H1 (cell line): ENCODE results near the gene CD276. TPM values are rescaled to one million over a fixed set of nuclear protein-coding genes. Genes with fewer than 3 reads are reported as not detected.

Source experiments
- CTCF ChIA-PET: fragments of 300-600 bp; sonication (Branson Sonifier 250); formaldehyde crosslinking; loops from one replicate; lab custom pipeline; 2021; ENCODE audit not compliant: partially characterized antibody; lab: Charles Lee
- POLR2A ChIA-PET: fragments of 300-600 bp; sonication (Branson Sonifier 250); formaldehyde crosslinking; loops from one replicate; lab custom pipeline; 2021; ENCODE audit warnings: inconsistent platforms; ENCODE audit not compliant: partially characterized antibody; lab: Charles Lee
- DNase-seq, 2 experiments: peaks; one replicate each; pipeline versions ENCODE4 v3.0.0 to v3.0.0-alpha.2; 2010 to 2022; ENCODE audit warnings: low spot score in 2 of 2, low read depth in 1 of 2, mixed read lengths in 1 of 2
- FAIRE-seq: peaks from 2 replicates; lab custom pipeline; 2011; peaks lifted over from hg19 to GRCh38; lab: Jason Lieb, UNC
- H2AFZ ChIP-seq: 2 replicates; pipeline ENCODE4 v1.8.1; 2012; ENCODE audit warnings: low read length, inconsistent platforms
- H2AK5ac ChIP-seq: 2 replicates; pipeline ENCODE4 v1.6.1; 2013; ENCODE audit warnings: low read depth, low read length
- H2BK120ac ChIP-seq: replicated peaks from 2 replicates; pipeline ENCODE3; 2013; ENCODE audit warnings: low read depth, low read length, inconsistent platforms
- H2BK12ac ChIP-seq: 2 replicates; pipeline ENCODE4 v1.6.1; 2013; ENCODE audit warnings: low read depth, low read length
- H2BK15ac ChIP-seq: 2 replicates; pipeline ENCODE4 v1.6.1; 2013; ENCODE audit warnings: low read length
- H2BK20ac ChIP-seq: 2 replicates; pipeline ENCODE4 v1.6.1; 2013; ENCODE audit warnings: low read length
- H2BK5ac ChIP-seq: 2 replicates; pipeline ENCODE4 v1.6.1; 2013; ENCODE audit warnings: low read depth, low read length
- H3K14ac ChIP-seq: 2 replicates; pipeline ENCODE4 v1.6.1; 2013; ENCODE audit warnings: inconsistent platforms; ENCODE audit not compliant: insufficient read length
- H3K18ac ChIP-seq: 2 replicates; pipeline ENCODE4 v1.6.1; 2013; ENCODE audit warnings: low read length; ENCODE audit errors: extremely low read depth
- H3K23ac ChIP-seq: 2 replicates; pipeline ENCODE4 v1.6.1; 2013; ENCODE audit warnings: inconsistent platforms; ENCODE audit not compliant: insufficient read length
- H3K23me2 ChIP-seq: 2 replicates; pipeline ENCODE4 v1.6.1; 2013; ENCODE audit warnings: low read depth, low read length
- H3K27ac ChIP-seq: 2 replicates; pipeline ENCODE4 v1.6.1; 2011; ENCODE audit warnings: low read depth, low read length, inconsistent platforms
- H3K27me3 ChIP-seq, 4 experiments: replicated peaks in 1 of 4; 1 replicate in 1 of 4; 2 replicates in 3 of 4; pipeline versions ENCODE4 v1.6.1 to v1.8.1; 2011 to 2013; ENCODE audit warnings: low read length in 3 of 4, mild to moderate bottlenecking in 3 of 4, inconsistent platforms in 2 of 4, mixed read lengths in 2 of 4, moderate library complexity in 1 of 4; ENCODE audit not compliant: control insufficient read depth in 3 of 4, insufficient read depth in 3 of 4; ENCODE audit errors: extremely low read depth in 1 of 4
- H3K36me3 ChIP-seq, 4 experiments: 2 replicates each; pipeline versions ENCODE4 v1.6.1 to v1.8.1; 2011 to 2013; ENCODE audit warnings: mild to moderate bottlenecking in 4 of 4, low read length in 3 of 4, moderate library complexity in 2 of 4, control low read depth in 1 of 4, inconsistent platforms in 1 of 4; ENCODE audit not compliant: insufficient read depth in 4 of 4, control insufficient read depth in 2 of 4
- H3K4ac ChIP-seq: replicated peaks from 2 replicates; pipeline ENCODE3; 2013; ENCODE audit warnings: low read length, low read depth, mixed read lengths, inconsistent platforms; ENCODE audit not compliant: insufficient read length
- H3K4me1 ChIP-seq, 4 experiments: replicated peaks in 1 of 4; 1 replicate in 1 of 4; 2 replicates in 3 of 4; pipeline versions ENCODE4 v1.6.1 to v1.8.1; 2011 to 2013; ENCODE audit warnings: low read length in 3 of 4, inconsistent platforms in 2 of 4, mixed read lengths in 1 of 4; ENCODE audit not compliant: insufficient read depth in 4 of 4, control insufficient read depth in 3 of 4
- H3K4me2 ChIP-seq, 2 experiments: 2 replicates each; pipeline versions ENCODE4 v1.6.1 to v1.8.1; 2011 to 2013; ENCODE audit warnings: low read depth in 2 of 2, low read length in 2 of 2, control low read depth in 1 of 2, inconsistent platforms in 1 of 2, mild to moderate bottlenecking in 1 of 2; ENCODE audit not compliant: insufficient read depth in 1 of 2
- H3K4me3 ChIP-seq, 4 experiments: fragments of 200-600, 300-600 bp in 1 of 4; sonication (generic), shearing (Covaris generic), sonication (Bioruptor Twin) in 1 of 4; 2 replicates each; pipeline versions ENCODE4 v1.5.1 to v1.8.1; 2011 to 2016; ENCODE audit warnings: low read length in 4 of 4, low read depth in 3 of 4, control low read depth in 2 of 4, inconsistent platforms in 2 of 4, mild to moderate bottlenecking in 2 of 4, mixed read lengths in 1 of 4, moderate library complexity in 1 of 4; ENCODE audit not compliant: insufficient read depth in 2 of 4; ENCODE audit errors: extremely low read depth in 1 of 4
- H3K56ac ChIP-seq: replicated peaks from 2 replicates; pipeline ENCODE3; 2013; ENCODE audit warnings: low read depth, mild to moderate bottlenecking, mixed read lengths, low read length, inconsistent platforms; ENCODE audit not compliant: insufficient read length
- H3K79me1 ChIP-seq: 2 replicates; pipeline ENCODE4 v1.6.1; 2013; ENCODE audit warnings: low read depth, low read length, control low read depth
- H3K79me2 ChIP-seq, 2 experiments: 2 replicates each; pipeline versions ENCODE4 v1.6.1 to v1.8.1; 2012 to 2013; ENCODE audit warnings: low read length in 2 of 2, mild to moderate bottlenecking in 2 of 2, inconsistent platforms in 1 of 2; ENCODE audit not compliant: insufficient read depth in 2 of 2, control insufficient read depth in 1 of 2
- H3K9ac ChIP-seq, 4 experiments: replicated peaks in 1 of 4; 1 replicate in 1 of 4; 2 replicates in 3 of 4; pipeline versions ENCODE4 v1.6.1 to v1.8.1; 2011 to 2013; ENCODE audit warnings: low read depth in 3 of 4, low read length in 3 of 4, control low read depth in 2 of 4, mild to moderate bottlenecking in 2 of 4, moderate library complexity in 2 of 4, inconsistent platforms in 1 of 4; ENCODE audit errors: extremely low read depth in 1 of 4
- H3K9me3 ChIP-seq, 2 experiments: 2 replicates each; pipeline versions ENCODE4 v1.6.1 to v1.8.1; 2012 to 2013; ENCODE audit warnings: mild to moderate bottlenecking in 2 of 2, moderate library complexity in 2 of 2, control low read depth in 1 of 2, inconsistent platforms in 1 of 2, low read depth in 1 of 2, low read length in 1 of 2, mixed read lengths in 1 of 2; ENCODE audit not compliant: insufficient read depth in 2 of 2
- H4K20me1 ChIP-seq, 2 experiments: replicated peaks in 1 of 2; 2 replicates each; pipeline versions ENCODE3 to v1.8.1; 2011 to 2013; ENCODE audit warnings: inconsistent platforms in 2 of 2, low read length in 2 of 2, mild to moderate bottlenecking in 1 of 2; ENCODE audit not compliant: insufficient read depth in 2 of 2, control insufficient read depth in 1 of 2
- H4K5ac ChIP-seq: 2 replicates; pipeline ENCODE4 v1.6.1; 2013; ENCODE audit warnings: low read length, low read depth, mixed read lengths, inconsistent platforms; ENCODE audit not compliant: insufficient read length
- H4K8ac ChIP-seq: 2 replicates; pipeline ENCODE4 v1.8.0; 2013; ENCODE audit warnings: mild to moderate bottlenecking, moderate library complexity, low read length, inconsistent platforms; ENCODE audit not compliant: insufficient read depth; ENCODE audit errors: extremely low read depth
- H4K91ac ChIP-seq: replicated peaks from 2 replicates; pipeline ENCODE3; 2013; ENCODE audit warnings: low read length, mixed read lengths, inconsistent platforms; ENCODE audit not compliant: insufficient read length
- RFX5 ChIP-seq: IDR thresholded peaks from 2 replicates; pipeline ENCODE4 v1.6.1; 2011; ENCODE audit warnings: low read depth, low read length, improper control_type of control experiment, borderline replicate concordance
- SAP30 ChIP-seq: fragments of 300-600 bp; sonication (generic); IDR thresholded peaks from 2 replicates; pipeline ENCODE4 v1.7.1; 2012; ENCODE audit warnings: low read length, moderate library complexity, mild to moderate bottlenecking, inconsistent platforms; ENCODE audit not compliant: insufficient read depth, insufficient replicate concordance
- TBP ChIP-seq: IDR thresholded peaks from 2 replicates; pipeline ENCODE4 v1.6.1; 2011; ENCODE audit warnings: low read depth, low read length, improper control_type of control experiment
- YY1 ChIP-seq: IDR thresholded peaks from 2 replicates; pipeline ENCODE4 v1.6.1; 2011; ENCODE audit warnings: low read depth, mild to moderate bottlenecking, low read length
- WGBS, 2 experiments: shearing (Covaris generic) in 1 of 2; methylation state at CpG; one replicate each; pipeline versions ENCODE4 v1.1.6 to v1.1.7; 2013 to 2015; ENCODE audit warnings: low lambda C conversion rate in 2 of 2, mixed read lengths in 2 of 2, inconsistent platforms in 1 of 2, low coverage in 1 of 2, missing lambda C conversion rate in 1 of 2; ENCODE audit not compliant: insufficient replicate concordance in 2 of 2, insufficient coverage in 1 of 2, insufficient read length in 1 of 2; ENCODE audit errors: extremely low coverage in 1 of 2, missing lambda C conversion rate in 1 of 2; 5-methylcytosine and 5-hydroxymethylcytosine counted together
- polyA plus RNA-seq, 7 experiments: library from polyadenylated mRNA; depleted of rRNA in 3 of 7; stranded (reverse) in 5 of 7; unstranded in 2 of 7; fragments of >200 nt in 5 of 7; fragments of 200-250 nt in 2 of 7; gene quantifications; 1 replicate in 5 of 7; 2 replicates in 1 of 7; 4 replicates in 1 of 7; pipeline versions ENCODE4 v1.2.1 to v1.2.3, GENCODE V29; 2011 to 2013; ENCODE audit warnings: missing spikeins in 2 of 7, mixed read lengths in 2 of 7
- total RNA-seq: library from RNA; stranded (reverse); fragmentation: NEBNext Ultra II Directional; extraction: Animal tissue kit (Norgen Biotek cat#: 25700); gene quantifications from 2 replicates; pipeline ENCODE4 v1.2.1, GENCODE V29; 2021

CD276 gene
- total and polyA plus RNA-seq, 2 of the 8 experiments (the other 6 are each of a cell fraction or from before 2014, with no cell fraction given), result 156 to 158 TPM

- Histone ChIP-seq H3K4me2 (no peak overlapping the region), H3K79me1 (no peaks in the 10 kb centered on the region), H3K9ac (no peak overlapping the region), H4K8ac (no peak overlapping the region), H3K23me2 (peaks cover 4% of the 10 kb centered on the region; the same call in 1 of the 2 replicates), H2BK20ac (no peak overlapping the region), H2BK15ac (no peak overlapping the region), H2BK120ac (no peak overlapping the region), H3K4me3 (no peak overlapping the region), H3K27ac (no peak overlapping the region), H4K5ac (no peak overlapping the region), H4K20me1 (no peaks in the 10 kb centered on the region), H2BK5ac (no peak overlapping the region), H2AFZ (no peak overlapping the region), H3K23ac (no peak overlapping the region), H3K36me3 (no peaks in the 10 kb centered on the region), H3K27me3 (no peaks in the 10 kb centered on the region; a peak in 1 of 7 replicates), H2AK5ac (no peak overlapping the region), H4K91ac (no peak overlapping the region), H3K4ac (no peak overlapping the region), H3K4me1 (peaks cover 0 to 5% (median 0%) of the 10 kb centered on the region in 4 experiments; a peak in 3 of 7 replicates), H3K14ac (no peak overlapping the region), H2BK12ac (no peak overlapping the region), H3K9me3 (no peaks in the 10 kb centered on the region), H3K79me2 (0 out of 4 replicates have a peak, but pooled peaks cover 0 to 3% of the 10 kb centered on the region in 2 experiments), H3K56ac (no peak overlapping the region), H3K18ac (no peak overlapping the region)
- CTCF ChIA-PET, result interaction anchor here (0.8 to 1.4 kb wide), 5 partner anchors 9 to 60 kb away, joined by 3 read pairs; no protein-coding TSS in a partner anchor
- WGBS, 2 experiments, result 86% methylated on average over 3 of the region's 3 CpGs; no CpG with 5 or more reads in 1 of the 2 experiments
- DNase-seq, result no peak
- no peak for FAIRE-seq
- POLR2A ChIA-PET, result interaction anchor here (2.9 kb wide), 1 partner anchor 11 kb away, joined by 8 read pairs; the partner anchor contains the start of gene INSYN1
- no peak for TF ChIP-seq RFX5
- TF ChIP-seq SAP30, result no peak
- TF ChIP-seq TBP, result no peak
- no peak for TF ChIP-seq YY1
These were observed 79.7 kb downstream of the CD276 start for GRCh38 chr15:73763931-73764330.
